ENCODE measurements around the gene TMEM245.
"Not testable (repeated sequence)": the region's sequence is repeated elsewhere in the genome, so short reads cannot be mapped to it uniquely, and the experiment has no call there.

Gene TMEM245

GRCh38 chr9:109082091-109082620 lies 37.6 kb downstream of the TMEM245 start:
- TF ChIP-seq Cebpa-rat (IDR thresholded peaks at IDR 0.05), result no peak
- H3K4me2 ChIP-seq, result no peak overlapping the region
- no peaks in the 10 kb centered on the region for H3K27me3 ChIP-seq
- H3K27ac ChIP-seq, result no peak overlapping the region
- H4K20me1 ChIP-seq, result no peaks in the 10 kb centered on the region
- H3K4me3 ChIP-seq, result no peak overlapping the region
- peaks cover 84% of the 10 kb centered on the region for H3K36me3 ChIP-seq
- H3K9ac ChIP-seq, result no peak overlapping the region
- H3K9me3 ChIP-seq, result no peaks in the 10 kb centered on the region
- H3K4me1 ChIP-seq, result no peaks in the 10 kb centered on the region

- H3K9me3 ChIP-seq, result no peaks in the 10 kb centered on the region
- no peak overlapping the region for H3K27ac ChIP-seq
- H4K20me1 ChIP-seq, result no peaks in the 10 kb centered on the region
- H3K27me3 ChIP-seq, result no peaks in the 10 kb centered on the region
- no peaks in the 10 kb centered on the region for H3K4me1 ChIP-seq
- H3K4me2 ChIP-seq, result no peak overlapping the region
- TF ChIP-seq Cebpa-rat (IDR thresholded peaks at IDR 0.05), result no peak
- H3K36me3 ChIP-seq, result peaks cover 87% of the 10 kb centered on the region
- H3K9ac ChIP-seq, result no peak overlapping the region
- no peak overlapping the region for H3K4me3 ChIP-seq
Measured at GRCh38 chr9:109074236-109074889, 45.4 kb downstream of the TMEM245 start.

- Histone ChIP-seq H3K27ac (no peak overlapping the region), H3K4me1 (no peaks in the 10 kb centered on the region), H3K36me3 (peaks cover 87% of the 10 kb centered on the region), H3K4me3 (no peak overlapping the region), H3K9me3 (no peaks in the 10 kb centered on the region), H4K20me1 (no peaks in the 10 kb centered on the region), H3K4me2 (no peak overlapping the region), H3K9ac (no peak overlapping the region), H3K27me3 (no peaks in the 10 kb centered on the region)
- no peak for TF ChIP-seq Cebpa-rat (IDR thresholded peaks at IDR 0.05)
Measured at GRCh38 chr9:109072821-109073435, 46.8 kb downstream of the TMEM245 start.

DNA sequence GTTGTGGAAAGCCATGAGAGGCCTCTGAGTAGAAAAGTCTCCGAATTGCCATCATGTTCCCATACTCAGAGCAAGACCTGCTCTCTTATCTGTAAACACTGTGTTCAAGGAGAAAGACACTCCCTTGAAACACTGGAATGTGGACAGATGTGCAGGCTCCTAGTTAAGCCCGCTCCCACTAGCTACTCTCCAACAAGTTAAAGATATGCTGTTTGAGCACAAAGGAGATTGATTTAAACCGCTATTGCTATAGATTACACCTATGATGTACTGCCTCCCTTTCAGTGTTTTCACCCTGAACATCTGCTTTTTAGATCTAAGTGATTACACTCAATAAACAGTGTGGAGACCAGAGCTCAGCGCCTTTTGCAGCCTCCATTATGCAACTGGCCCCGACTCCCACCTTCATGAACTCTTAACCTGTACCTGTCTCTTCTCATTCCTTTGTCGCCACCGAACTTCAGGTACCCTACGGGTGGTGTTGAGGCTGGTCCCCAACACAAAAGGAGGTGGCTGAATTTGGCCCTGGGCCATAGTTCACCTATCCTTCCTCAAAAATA lies 47.5 kb downstream of the TMEM245 start:
- TF ChIP-seq Cebpa-rat (IDR thresholded peaks at IDR 0.05), result no peak
- Histone ChIP-seq H3K36me3 (peaks cover 87% of the 10 kb centered on the region), H3K4me1 (no peaks in the 10 kb centered on the region), H3K4me2 (no peak overlapping the region), H3K9ac (no peak overlapping the region), H3K27ac (no peak overlapping the region), H4K20me1 (no peaks in the 10 kb centered on the region), H3K27me3 (no peaks in the 10 kb centered on the region), H3K4me3 (no peak overlapping the region), H3K9me3 (no peaks in the 10 kb centered on the region)

DNA sequence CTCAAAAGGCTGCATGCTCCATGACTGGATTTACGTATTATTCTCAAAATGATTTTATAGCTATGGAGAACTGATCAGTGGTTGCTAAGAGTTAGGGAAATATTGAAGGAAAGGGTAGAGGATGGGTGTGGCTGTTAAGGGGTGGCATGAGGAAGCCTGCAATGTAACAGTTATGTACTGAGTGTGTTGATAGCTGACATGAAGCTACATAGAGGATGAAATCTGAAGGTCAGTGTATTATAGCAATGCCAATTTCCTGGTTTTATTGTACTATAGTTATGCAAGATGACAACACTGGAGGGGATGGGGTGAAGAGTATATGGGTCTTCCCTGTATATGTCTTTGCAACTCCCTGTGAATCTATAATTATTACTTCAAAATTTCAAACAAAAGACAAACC lies 51.0 kb downstream of the TMEM245 start:
- Histone ChIP-seq H3K36me3 (peaks cover 97% of the 10 kb centered on the region), H3K4me2 (no peak overlapping the region), H3K9ac (no peak overlapping the region), H3K4me1 (no peaks in the 10 kb centered on the region), H3K4me3 (no peak overlapping the region), H3K9me3 (no peaks in the 10 kb centered on the region), H4K20me1 (no peaks in the 10 kb centered on the region), H3K27me3 (no peaks in the 10 kb centered on the region), H3K27ac (no peak overlapping the region)
- no peak for TF ChIP-seq Cebpa-rat (IDR thresholded peaks at IDR 0.05)

- no peak for TF ChIP-seq Cebpa-rat (IDR thresholded peaks at IDR 0.05)
- Histone ChIP-seq H3K4me3 (no peak overlapping the region), H3K27ac (no peak overlapping the region), H4K20me1 (no peaks in the 10 kb centered on the region), H3K27me3 (no peaks in the 10 kb centered on the region), H3K4me1 (no peaks in the 10 kb centered on the region), H3K9me3 (no peaks in the 10 kb centered on the region), H3K4me2 (no peak overlapping the region), H3K36me3 (peaks cover 99% of the 10 kb centered on the region), H3K9ac (no peak overlapping the region)
Measured at GRCh38 chr9:109064963-109065702, 54.6 kb downstream of the TMEM245 start.

DNA sequence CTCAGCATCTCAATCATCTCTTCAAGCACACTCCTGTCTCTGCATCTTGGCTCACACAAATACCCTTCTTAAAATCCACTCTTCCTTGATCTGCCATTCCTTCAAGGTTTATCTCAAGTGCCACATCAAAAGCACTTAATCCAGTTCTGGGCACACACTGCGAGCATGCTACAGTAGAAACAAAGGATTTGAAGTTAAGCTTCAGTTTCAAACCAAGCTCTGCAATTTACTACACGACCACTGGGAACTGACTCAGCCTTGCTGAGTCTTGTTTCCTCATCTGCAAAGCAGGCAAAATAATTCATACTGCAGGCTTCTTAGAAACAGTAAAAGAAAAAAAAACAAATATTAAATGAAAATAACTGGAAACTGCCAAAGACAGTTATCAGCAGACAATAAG lies 56.0 kb downstream of the TMEM245 start:
- Histone ChIP-seq H3K4me3 (no peak overlapping the region), H3K4me1 (no peaks in the 10 kb centered on the region), H4K20me1 (no peaks in the 10 kb centered on the region), H3K27ac (no peak overlapping the region), H3K9me3 (no peaks in the 10 kb centered on the region), H3K9ac (no peak overlapping the region), H3K27me3 (no peaks in the 10 kb centered on the region), H3K4me2 (no peak overlapping the region), H3K36me3 (peaks cover 99% of the 10 kb centered on the region)
- TF ChIP-seq Cebpa-rat (IDR thresholded peaks at IDR 0.05), result no peak

- no peak overlapping the region for H3K4me2 ChIP-seq
- no peaks in the 10 kb centered on the region for H3K4me1 ChIP-seq
- no peak overlapping the region for H3K4me3 ChIP-seq
- no peak overlapping the region for H3K9ac ChIP-seq
- peaks cover 99% of the 10 kb centered on the region for H3K36me3 ChIP-seq
- peak; percentile 78 for TF ChIP-seq Cebpa-rat (IDR thresholded peaks at IDR 0.05)
- H4K20me1 ChIP-seq, result no peaks in the 10 kb centered on the region
- no peaks in the 10 kb centered on the region for H3K27me3 ChIP-seq
- no peaks in the 10 kb centered on the region for H3K9me3 ChIP-seq
- H3K27ac ChIP-seq, result no peak overlapping the region
Measured at GRCh38 chr9:109062543-109062942, 57.2 kb downstream of the TMEM245 start.

- Histone ChIP-seq H3K9me3 (no peaks in the 10 kb centered on the region), H3K36me3 (peaks cover 100% of the 10 kb centered on the region), H3K9ac (no peak overlapping the region), H3K27ac (no peak overlapping the region), H3K4me3 (no peak overlapping the region), H3K4me1 (no peaks in the 10 kb centered on the region), H3K4me2 (no peak overlapping the region), H3K27me3 (no peaks in the 10 kb centered on the region), H4K20me1 (no peaks in the 10 kb centered on the region)
- TF ChIP-seq Cebpa-rat (IDR thresholded peaks at IDR 0.05), result no peak
Measured at GRCh38 chr9:109060191-109060590, 59.6 kb downstream of the TMEM245 start.

- H3K36me3 ChIP-seq, result peaks cover 94% of the 10 kb centered on the region
- H3K4me3 ChIP-seq, H4K20me1 ChIP-seq, H3K4me2 ChIP-seq, H3K4me1 ChIP-seq, H3K9ac ChIP-seq, H3K27ac ChIP-seq, H3K9me3 ChIP-seq, H3K27me3 ChIP-seq: not testable (repeated sequence)
Measured at GRCh38 chr9:109053121-109053520, 66.6 kb downstream of the TMEM245 start.
